Right atrium auricular region (tissue), 2 donors: Measurements from ENCODE around the gene LCN12. TPM values are rescaled to one million over a fixed set of nuclear protein-coding genes. Genes with fewer than 3 reads are reported as not detected.

Experiments
- DNase-seq: peaks from one replicate; pipeline ENCODE4 v3.0.0-alpha.2; 2019; ENCODE audit warnings: low spot score
- H3K27ac ChIP-seq, 2 donors: fragments of 200-600 bp; sonication (generic); 1 replicate in 1 of 2; 2 replicates in 1 of 2; pipeline ENCODE4 v1.5.1; 2016 to 2019
- H3K27me3 ChIP-seq, 2 donors: fragments of 200-600 bp; sonication (generic); one replicate each; pipeline versions ENCODE4 v1.5.1 to v1.6.0; 2017 to 2019
- H3K36me3 ChIP-seq: fragments of 200-600 bp; sonication (generic); one replicate; pipeline ENCODE4 v1.5.1; 2016
- H3K4me1 ChIP-seq, 2 donors: fragments of 200-600 bp; sonication (generic); one replicate each; pipeline versions ENCODE4 v1.5.1 to v1.6.0; 2017 to 2019
- H3K4me3 ChIP-seq, 2 donors: fragments of 200-600 bp; sonication (generic); 1 replicate in 1 of 2; 2 replicates in 1 of 2; pipeline ENCODE4 v1.5.1; 2017 to 2019; ENCODE audit warnings: mild to moderate bottlenecking in 1 of 2, moderate library complexity in 1 of 2
- H3K9me3 ChIP-seq, 2 donors: fragments of 200-600 bp; sonication (generic); one replicate each; pipeline ENCODE4 v1.5.1; 2019
- total RNA-seq, 2 donors: library from RNA; depleted of rRNA; stranded (reverse); fragments of >200 nt; gene quantifications; one replicate each; pipeline ENCODE4 v1.1.0, GENCODE V29; 2016
- TF ChIP-seq, protein P1 (sequence below), 2 donors: fragments of 200-600 bp; sonication (generic); IDR thresholded peaks; one replicate each; pipeline ENCODE4 v1.5.1; 2019; ENCODE audit warnings: antibody characterized with exemption in 2 of 2

LCN12 gene
- total RNA-seq, 2 donors from 2014 or later, result 10.8 to 11.3 TPM

DNA sequence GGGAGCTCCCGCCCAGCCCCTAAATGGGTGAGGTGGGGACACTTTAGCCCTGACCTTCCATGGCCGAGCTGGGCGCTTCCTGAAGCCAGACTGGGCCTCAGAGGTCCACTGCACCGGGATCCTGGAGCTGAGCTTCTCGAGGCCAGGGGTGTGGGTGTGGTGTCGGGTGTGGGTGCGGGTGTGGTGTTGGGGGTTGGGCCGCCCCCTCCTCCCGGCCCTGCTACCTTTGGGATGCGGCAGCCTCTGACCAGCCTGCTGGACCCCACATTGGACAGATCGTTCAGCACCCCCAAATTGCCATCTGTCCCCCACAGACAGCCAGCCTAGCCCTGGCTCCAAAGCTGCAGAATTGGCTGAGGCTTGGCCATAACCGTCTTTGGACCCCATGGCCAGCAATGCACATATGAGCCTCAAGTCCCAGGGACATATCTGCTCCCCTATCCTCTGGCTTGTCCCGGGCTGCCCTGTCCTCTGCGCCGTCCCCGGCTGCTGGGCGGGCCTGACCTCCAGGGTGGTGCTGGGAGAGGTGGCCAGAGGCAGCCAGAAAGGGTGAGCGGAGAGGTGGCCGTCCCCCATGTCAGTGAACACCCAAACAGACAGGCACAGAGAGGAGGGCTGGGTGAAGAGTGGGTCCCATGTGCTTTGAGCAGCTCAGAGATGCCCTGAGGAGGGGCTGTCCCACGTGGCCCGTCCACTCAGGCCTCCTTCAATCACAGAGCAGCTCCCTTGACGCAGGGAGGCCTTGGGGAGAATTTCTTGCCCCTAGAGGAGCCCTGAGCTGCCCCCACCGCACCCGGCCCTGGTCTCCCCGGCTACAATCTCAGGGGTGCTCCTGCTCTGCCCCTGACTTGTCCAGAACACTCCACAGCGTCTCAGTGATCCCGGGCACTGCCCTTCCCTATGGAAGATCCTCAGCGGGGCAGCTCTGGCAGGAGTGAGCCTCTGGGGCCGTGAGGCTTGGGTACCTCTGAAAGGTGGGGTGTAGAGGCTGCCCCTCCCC lies 21.8 kb downstream of the LCN12 start:
- Histone ChIP-seq H3K4me1 (peaks cover 0 to 54% of the 10 kb centered on the region in 2 donors), H3K27me3 (no peaks in the 10 kb centered on the region), H3K27ac (no peak overlapping the region), H3K36me3 (no peaks in the 10 kb centered on the region), H3K9me3 (no peaks in the 10 kb centered on the region), H3K4me3 (no peak overlapping the region)
- TF ChIP-seq, protein P1, sequence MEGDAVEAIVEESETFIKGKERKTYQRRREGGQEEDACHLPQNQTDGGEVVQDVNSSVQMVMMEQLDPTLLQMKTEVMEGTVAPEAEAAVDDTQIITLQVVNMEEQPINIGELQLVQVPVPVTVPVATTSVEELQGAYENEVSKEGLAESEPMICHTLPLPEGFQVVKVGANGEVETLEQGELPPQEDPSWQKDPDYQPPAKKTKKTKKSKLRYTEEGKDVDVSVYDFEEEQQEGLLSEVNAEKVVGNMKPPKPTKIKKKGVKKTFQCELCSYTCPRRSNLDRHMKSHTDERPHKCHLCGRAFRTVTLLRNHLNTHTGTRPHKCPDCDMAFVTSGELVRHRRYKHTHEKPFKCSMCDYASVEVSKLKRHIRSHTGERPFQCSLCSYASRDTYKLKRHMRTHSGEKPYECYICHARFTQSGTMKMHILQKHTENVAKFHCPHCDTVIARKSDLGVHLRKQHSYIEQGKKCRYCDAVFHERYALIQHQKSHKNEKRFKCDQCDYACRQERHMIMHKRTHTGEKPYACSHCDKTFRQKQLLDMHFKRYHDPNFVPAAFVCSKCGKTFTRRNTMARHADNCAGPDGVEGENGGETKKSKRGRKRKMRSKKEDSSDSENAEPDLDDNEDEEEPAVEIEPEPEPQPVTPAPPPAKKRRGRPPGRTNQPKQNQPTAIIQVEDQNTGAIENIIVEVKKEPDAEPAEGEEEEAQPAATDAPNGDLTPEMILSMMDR (IDR thresholded peaks at IDR 0.05), result no peak
- DNase-seq, result no peak

DNA sequence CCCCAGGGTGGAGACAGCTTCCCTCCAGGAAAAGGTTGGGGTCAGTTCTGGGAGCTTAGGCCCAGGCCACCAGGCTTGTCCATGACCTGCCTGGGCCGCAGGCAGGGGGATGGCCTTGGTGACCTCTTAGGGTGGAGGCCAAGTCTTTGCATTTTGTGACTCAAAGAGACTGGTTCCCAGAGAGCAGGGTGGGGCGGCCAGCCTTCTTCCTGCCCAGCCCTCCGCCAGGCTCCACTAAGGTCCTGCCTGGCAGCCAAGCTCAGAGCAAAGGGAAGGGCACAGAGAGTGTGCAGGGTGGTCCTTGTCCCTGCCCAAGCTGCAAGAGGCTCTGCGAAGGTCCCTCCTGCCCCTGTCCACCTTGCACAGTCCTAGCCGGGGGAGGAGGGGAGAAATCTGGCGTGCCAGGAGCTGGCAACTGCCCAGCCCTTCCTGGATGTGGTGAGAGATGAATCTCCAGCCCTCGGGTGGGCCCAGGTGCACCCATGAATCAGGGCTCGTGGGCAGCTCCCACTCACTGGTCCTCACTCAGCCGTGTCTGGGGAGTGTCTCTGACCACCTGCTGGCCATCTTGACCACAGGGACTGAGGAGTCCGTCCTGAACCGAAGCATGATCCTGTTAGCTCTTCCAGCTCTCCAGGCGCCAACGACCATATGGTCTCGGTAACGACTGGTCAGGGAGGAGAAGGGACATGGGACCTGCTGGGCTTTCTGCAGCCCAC lies 22.9 kb downstream of the LCN12 start:
- TF ChIP-seq, protein P1 (IDR thresholded peaks at IDR 0.05), result no peak
- no peak for DNase-seq
- no peaks in the 10 kb centered on the region for H3K27me3 ChIP-seq
- peak overlapping the region; percentile 87 to 93 for H3K27ac ChIP-seq
- H3K36me3 ChIP-seq, result no peaks in the 10 kb centered on the region
- no peak overlapping the region for H3K4me3 ChIP-seq
- H3K9me3 ChIP-seq, result no peaks in the 10 kb centered on the region
- H3K4me1 ChIP-seq, result peaks cover 0 to 65% of the 10 kb centered on the region in 2 donors

DNA sequence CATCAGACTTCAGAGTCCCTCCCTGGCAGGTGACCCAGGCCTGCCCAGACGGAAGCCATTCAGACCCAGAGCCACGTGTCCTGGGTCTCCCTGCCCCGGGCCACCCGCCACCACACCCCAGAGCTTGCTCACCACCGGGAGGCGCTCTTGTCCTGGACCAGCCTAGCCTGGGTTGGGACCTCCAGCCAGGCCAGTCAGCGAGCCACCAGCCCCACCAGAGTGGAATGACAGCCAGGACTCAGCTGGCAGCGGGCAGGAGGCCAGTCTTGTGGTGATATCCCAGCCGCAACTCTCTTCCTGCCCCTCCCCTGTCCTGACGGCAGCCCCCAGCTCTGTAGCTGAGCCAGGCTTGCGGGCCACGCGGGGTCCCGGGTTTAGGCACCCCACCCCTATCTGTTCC lies 23.6 kb downstream of the LCN12 start:
- TF ChIP-seq, protein P1 (IDR thresholded peaks at IDR 0.05), result peak in 1 of 2 donors; percentile 67
- Histone ChIP-seq H3K9me3 (no peaks in the 10 kb centered on the region), H3K4me3 (no peak overlapping the region), H3K36me3 (no peaks in the 10 kb centered on the region), H3K4me1 (peaks cover 0 to 72% of the 10 kb centered on the region in 2 donors), H3K27me3 (no peaks in the 10 kb centered on the region), H3K27ac (peak overlapping the region; percentile 87 to 93)
- DNase-seq, result no peak

DNA sequence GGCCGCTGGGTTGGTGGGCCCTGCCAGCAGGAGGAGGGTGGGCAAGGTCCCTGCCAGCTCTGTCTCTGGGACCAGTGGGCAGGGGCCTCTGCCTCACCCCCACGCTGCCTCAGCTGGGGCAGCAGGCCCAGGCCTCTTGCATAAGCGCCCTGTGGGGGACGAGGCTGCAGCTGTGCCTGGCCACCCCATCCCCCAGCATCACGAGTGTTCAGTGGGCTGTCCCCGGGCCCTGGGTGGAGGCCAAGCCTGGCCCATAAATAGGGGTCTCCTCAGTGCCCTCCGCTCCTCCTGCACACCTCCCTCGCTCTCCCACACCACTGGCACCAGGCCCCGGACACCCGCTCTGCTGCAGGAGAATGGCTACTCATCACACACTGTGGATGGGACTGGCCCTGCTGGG lies 25.1 kb downstream of the LCN12 start, which contains the start of gene PTGDS:
TSS of gene PTGDS (plus strand) at position 282 of the 400 bp plus-strand sequence. CDS start at position 357, 75 bp downstream.
- H3K27ac ChIP-seq, result peak within 1 kb of the TSS; percentile 87 to 93
- H3K4me3 ChIP-seq, result peak within 1 kb of the TSS; percentile 48 to 61
- TF ChIP-seq, protein P1 (IDR thresholded peaks at IDR 0.05), result no peak
- no peak for DNase-seq
- H3K9me3 ChIP-seq, result no peaks in the 10 kb centered on the region
- no peaks in the 10 kb centered on the region for H3K36me3 ChIP-seq
- no peaks in the 10 kb centered on the region for H3K27me3 ChIP-seq
- peaks cover 0 to 87% of the 10 kb centered on the region in 2 donors for H3K4me1 ChIP-seq

DNA sequence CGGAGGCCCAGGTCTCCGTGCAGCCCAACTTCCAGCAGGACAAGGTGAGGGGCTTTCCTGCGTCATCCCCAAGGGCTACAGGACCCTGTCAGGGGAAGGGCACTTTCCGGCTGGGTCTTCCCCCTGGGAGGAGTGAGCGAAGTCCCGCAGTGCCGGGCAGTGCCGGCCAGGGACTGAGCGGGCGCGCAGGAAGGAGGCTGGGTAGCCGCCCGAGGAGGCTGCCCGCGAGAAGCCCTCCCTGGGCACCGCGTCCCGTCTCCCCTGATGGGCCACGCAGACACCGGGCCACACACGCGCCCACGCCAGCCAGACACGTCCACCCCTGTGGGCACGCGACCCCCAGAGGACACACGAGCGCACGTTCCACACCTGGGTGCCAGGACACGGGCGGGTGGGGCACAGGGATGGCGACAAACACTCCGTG lies 25.6 kb downstream of the LCN12 start:
- Histone ChIP-seq H3K4me3 (peak overlapping the region; percentile 48 to 61), H3K27ac (peak overlapping the region; percentile 87 to 93), H3K36me3 (no peaks in the 10 kb centered on the region), H3K27me3 (no peaks in the 10 kb centered on the region), H3K4me1 (peaks cover 0 to 88% of the 10 kb centered on the region in 2 donors), H3K9me3 (no peaks in the 10 kb centered on the region)
- TF ChIP-seq, protein P1 (IDR thresholded peaks at IDR 0.05), result no peak
- DNase-seq, result no peak
